ENCODE results near the gene FUT4.
A peak's percentile ranks its signal among the peaks of the same experiment; 100 is the strongest.
"Not testable (repeated sequence)": the region's sequence is repeated elsewhere in the genome, so short reads cannot be mapped to it uniquely, and the experiment has no call there.

The FUT4 gene

DNA sequence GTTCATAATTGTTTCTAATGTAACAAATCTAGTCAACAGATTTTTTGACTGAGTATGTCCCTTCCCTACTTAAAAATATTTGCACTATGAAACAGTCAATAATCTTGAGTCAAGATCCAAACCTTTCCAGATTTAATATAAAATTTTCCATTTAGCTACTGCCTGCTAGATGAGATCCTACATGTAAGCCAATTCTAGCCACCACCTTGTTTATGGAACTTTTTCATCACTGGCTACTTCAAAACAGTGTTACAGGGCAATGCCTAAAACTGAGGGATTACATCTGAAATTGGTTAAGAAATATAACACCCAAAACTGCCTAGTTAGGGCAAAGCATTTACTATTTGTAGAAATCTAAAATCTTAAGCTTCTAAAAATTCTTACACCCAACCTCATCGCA, 10.5 kb upstream of the FUT4 start:
- DNase-seq (ENCODE audit: low spot score): no peak

DNA sequence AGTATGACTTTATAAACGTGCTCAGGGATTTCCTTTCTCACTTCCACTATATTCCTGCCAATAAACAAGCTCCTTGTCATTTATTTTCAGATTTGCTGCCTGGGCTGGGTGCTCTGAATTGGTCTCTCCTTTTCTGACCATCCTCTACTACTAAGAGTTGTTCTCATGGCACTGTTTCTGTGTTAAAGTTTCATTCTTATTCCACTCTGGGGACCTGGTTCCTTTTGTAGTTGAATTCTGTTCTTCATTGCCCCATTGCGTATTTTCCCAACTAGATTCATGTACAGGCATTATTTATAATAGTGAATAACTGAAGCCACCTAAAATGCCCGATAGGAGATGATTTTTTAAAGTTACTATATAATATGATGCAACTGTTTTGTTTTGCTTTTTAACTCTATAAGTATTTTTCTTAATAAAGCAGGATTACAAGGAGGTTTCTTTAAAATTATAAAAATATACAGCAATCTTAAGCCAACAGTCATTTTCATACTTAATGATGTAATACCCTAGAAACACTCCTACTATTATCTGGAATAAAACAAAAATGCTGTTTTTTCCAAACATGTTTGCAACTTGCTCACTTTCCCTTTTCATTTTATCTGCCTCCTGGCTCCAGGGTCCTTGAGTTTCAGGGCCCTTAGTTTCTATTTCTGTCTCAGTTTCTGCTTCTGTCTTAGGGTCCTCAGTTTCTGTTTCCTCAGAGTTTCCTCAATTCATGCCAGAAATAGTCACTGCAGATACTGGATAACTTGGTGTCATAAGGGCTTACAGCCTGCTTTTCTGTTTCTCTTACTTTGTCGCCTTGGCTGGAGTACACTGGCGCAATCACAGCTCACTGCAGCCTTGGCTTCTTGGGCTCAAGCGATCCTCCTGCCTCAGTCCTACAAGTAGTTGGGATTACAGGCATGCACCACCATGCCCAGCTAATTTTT, 9.8 kb upstream of the FUT4 start:
- DNase-seq (ENCODE audit: low spot score): no peak

DNA sequence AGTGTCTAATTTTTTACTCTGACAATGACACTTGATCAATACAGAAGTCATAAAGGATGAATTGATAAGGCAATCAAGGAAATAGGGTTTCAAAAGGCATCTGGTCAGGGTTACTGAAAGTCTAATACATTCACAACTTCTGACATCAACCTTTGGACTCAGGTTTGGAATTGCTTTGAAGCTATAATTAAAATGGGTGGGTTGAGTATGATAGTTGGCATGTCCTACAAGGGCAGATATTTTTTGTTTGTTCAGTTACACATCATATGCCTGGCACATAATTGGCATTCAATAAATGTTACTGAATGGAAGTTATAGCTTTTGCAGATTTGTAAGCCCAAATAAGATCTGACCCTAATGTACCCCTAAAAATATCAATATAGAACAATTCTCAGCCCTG, 7.3 kb upstream of the FUT4 start:
- DNase-seq (ENCODE audit: low spot score): no peak

DNA sequence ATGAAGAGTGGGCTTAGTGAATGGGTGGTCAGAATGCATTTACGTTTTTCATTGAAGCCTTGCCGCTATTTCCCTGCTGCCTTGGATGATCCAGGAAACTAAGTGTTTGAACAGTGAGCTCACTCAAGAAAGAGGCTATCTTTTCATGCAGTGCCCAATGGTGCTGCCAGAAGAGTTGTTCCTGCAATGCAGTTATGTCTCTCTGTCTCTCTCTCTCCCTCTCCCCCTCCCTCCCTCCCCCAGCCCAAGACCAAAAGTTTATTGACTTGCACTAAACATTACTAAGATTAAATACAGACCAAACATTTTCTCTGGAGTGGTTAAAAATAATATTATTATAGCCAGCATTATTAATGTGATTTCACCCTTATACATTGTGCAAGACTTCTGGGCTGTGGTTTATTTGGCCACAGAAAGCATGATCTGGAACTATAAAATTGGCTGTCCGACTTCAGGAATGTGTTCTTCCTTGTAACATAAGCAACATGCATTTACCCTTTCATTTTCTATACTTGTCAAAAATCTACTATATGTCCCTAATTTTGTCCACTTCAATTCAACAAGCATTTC, 6.6 kb upstream of the FUT4 start:
- peak; percentile 27 for DNase-seq (ENCODE audit: low spot score)

DNA sequence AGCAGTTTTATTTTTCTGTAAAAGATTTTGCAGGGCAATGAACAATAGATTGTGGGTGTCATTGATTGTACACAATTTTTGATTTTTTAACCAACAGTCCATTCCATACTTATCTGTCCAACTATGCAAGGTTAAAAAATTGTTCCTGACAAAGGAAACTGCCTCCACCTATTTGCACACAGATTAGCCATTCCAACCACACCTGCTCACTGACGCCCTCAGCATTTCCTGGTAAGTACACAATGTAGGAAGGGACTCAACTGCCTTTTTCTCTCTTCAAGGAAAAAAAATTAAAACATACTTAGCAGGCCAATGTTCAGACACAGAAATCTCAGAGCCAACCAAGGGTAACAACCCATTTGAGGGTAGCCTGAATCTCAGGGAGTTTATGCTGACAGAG, 4.3 kb upstream of the FUT4 start:
- no peak for DNase-seq (ENCODE audit: low spot score)

DNA sequence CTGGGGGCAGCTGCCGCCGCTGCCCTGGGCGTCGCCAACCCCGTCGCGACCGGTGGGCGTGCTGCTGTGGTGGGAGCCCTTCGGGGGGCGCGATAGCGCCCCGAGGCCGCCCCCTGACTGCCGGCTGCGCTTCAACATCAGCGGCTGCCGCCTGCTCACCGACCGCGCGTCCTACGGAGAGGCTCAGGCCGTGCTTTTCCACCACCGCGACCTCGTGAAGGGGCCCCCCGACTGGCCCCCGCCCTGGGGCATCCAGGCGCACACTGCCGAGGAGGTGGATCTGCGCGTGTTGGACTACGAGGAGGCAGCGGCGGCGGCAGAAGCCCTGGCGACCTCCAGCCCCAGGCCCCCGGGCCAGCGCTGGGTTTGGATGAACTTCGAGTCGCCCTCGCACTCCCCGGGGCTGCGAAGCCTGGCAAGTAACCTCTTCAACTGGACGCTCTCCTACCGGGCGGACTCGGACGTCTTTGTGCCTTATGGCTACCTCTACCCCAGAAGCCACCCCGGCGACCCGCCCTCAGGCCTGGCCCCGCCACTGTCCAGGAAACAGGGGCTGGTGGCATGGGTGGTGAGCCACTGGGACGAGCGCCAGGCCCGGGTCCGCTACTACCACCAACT, 1.0 kb downstream of the FUT4 start:
- DNase-seq (ENCODE audit: low spot score): no peak

DNA sequence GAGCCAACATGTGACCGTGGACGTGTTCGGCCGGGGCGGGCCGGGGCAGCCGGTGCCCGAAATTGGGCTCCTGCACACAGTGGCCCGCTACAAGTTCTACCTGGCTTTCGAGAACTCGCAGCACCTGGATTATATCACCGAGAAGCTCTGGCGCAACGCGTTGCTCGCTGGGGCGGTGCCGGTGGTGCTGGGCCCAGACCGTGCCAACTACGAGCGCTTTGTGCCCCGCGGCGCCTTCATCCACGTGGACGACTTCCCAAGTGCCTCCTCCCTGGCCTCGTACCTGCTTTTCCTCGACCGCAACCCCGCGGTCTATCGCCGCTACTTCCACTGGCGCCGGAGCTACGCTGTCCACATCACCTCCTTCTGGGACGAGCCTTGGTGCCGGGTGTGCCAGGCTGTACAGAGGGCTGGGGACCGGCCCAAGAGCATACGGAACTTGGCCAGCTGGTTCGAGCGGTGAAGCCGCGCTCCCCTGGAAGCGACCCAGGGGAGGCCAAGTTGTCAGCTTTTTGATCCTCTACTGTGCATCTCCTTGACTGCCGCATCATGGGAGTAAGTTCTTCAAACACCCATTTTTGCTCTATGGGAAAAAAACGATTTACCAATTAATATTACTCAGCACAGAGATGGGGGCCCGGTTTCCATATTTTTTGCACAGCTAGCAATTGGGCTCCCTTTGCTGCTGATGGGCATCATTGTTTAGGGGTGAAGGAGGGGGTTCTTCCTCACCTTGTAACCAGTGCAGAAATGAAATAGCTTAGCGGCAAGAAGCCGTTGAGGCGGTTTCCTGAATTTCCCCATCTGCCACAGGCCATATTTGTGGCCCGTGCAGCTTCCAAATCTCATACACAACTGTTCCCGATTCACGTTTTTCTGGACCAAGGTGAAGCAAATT, 1.8 kb downstream of the FUT4 start:
- no peak for DNase-seq (ENCODE audit: low spot score)

DNA sequence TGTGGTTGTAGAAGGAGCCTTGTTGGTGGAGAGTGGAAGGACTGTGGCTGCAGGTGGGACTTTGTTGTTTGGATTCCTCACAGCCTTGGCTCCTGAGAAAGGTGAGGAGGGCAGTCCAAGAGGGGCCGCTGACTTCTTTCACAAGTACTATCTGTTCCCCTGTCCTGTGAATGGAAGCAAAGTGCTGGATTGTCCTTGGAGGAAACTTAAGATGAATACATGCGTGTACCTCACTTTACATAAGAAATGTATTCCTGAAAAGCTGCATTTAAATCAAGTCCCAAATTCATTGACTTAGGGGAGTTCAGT, 2.4 kb downstream of the FUT4 start:
- no peak for DNase-seq (ENCODE audit: low spot score)

DNA sequence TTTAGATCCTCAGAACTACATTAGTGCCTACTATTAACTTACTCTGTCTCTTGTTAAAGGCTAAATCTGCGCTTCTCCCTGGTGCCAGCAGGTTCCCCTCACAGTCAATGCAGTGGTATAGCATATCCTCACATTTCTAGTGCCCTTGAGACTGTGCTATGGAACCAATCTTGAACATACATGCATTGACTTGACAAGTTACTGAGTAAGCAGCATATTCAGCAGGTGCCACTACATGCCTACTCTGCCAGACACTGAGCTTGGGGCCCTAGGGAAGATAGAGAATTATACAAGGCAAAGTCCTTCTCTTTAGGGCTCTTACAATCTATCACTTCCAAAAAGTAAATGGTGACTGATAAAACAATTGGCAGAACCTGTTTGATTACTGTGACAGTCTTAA, 3.2 kb downstream of the FUT4 start:
- no peak for DNase-seq (ENCODE audit: low spot score)

DNA sequence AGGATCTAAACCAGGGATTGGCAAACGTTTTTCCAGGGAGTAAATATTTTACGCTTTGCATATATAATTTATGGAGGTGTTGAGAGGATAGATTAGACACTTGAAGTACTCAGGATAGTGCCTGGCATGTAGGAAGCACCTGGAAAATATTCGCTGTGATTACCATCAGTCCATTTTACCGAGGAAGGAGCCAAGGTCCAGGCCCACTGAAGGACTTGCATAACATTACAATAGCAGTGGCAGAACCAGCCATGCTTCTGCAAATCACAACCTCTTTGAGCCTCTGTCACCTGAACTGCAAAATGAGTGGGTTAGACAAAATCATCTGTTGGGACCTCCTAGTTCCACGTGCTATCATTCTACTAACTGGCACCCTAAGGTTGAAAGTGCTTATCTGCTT, 5.4 kb downstream of the FUT4 start:
- no peak for DNase-seq (ENCODE audit: low spot score)

DNA sequence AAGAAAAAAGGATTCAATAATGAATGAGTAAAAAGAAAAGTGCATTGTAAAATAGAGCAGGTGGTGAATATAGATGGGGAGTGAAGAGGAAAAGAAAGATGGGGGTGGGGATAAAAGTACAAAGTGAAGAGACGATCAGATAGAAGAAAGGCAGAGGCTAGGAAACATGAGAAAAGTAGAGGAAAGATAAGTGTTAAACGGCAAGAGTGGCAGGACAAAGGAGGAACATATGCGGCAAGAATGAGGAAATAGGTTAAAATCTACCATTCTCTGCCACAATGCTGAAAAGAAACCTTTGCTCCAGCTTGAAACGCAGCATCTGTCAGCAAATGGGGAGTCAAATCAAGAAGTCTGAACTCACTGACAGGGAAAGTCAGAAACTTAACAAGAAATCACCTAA, 6.8 kb downstream of the FUT4 start:
- DNase-seq (ENCODE audit: low spot score): no peak

DNA sequence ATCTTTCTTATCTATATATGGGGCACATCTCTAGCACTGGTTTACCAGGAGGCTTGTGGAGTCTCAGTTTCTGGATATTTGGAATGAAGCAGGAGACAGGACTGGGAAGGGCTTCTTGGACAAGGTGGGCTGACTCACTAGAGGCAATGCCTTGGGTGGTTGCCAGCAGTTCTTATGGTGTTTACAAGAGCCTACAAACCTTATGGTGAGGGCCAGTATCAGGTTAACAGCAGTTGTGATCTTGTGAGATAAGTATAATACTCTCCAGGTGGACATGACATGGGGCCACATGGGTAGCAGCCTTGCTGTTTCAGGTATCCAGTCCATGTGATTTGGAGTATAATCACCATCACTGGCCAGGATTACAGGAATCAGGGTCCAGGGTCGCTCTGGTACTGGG, 10.2 kb downstream of the FUT4 start:
- DNase-seq (ENCODE audit: low spot score): no peak

DNA sequence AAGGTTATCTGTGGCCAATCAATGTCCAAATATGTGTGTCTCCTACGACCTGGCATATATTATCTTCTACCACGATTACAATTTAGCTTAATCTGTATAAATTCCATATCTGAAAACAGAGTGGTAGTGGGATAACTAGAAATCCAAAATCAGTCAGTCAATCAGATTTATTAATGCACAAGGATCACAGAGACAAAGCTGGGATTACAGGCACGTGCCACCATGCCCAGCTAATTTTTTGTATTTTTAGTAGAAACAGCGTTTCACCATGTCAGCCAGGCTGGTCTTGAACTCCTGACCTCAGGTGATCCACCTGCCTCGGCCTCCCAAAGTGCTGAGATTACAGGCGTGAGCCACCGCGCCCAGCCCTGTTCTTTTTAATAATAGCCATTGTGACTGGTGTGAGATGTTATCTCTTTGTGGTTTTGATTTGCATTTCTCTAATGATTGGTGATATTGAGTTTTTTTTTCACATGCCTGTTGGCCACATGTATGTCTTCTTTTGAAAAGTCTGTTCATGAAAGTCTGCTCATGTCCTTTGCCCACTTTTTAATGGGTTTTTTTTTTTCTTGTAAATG, 12.1 kb downstream of the FUT4 start:
- not testable (repeated sequence) for DNase-seq (ENCODE audit: low spot score)

DNA sequence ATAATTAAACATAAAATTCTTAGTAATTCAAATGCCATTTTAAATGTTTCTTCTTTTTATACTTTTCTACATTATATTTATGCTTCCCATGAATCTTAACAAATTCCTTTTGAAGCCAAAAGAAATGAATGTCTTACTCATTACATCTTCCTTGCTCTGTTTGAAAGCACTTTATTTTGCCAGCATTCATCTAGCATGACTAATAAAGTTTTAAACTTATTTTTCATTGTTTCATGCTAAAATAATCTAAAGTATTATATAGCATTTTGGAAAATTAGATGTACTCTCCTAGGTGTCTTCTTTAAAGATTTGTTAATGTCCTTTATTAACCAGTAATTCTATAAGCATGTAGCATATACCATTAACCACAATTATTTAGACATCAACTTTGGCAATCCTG, 13.7 kb downstream of the FUT4 start:
- DNase-seq (ENCODE audit: low spot score): peak; percentile 37

DNA sequence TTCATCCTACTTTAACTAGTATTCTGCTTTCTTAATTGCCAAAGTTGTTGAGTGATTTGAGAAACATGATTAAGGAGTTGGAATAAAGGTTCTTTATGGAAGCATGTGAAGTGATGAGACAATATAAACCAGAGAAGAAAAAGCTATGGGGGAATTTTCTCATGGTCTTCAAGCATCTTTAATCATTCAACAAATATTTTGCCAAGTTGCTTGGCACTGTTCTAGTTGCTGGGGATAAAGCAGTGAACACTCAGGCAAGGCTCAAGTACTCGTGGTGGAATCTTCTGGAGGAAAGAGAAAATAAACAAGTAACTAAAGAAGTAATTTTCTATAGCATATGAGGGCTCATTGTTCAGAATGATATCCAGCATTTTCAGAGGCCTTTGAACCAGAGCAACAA, 14.3 kb downstream of the FUT4 start:
- peak; percentile 25 for DNase-seq (ENCODE audit: low spot score)

DNA sequence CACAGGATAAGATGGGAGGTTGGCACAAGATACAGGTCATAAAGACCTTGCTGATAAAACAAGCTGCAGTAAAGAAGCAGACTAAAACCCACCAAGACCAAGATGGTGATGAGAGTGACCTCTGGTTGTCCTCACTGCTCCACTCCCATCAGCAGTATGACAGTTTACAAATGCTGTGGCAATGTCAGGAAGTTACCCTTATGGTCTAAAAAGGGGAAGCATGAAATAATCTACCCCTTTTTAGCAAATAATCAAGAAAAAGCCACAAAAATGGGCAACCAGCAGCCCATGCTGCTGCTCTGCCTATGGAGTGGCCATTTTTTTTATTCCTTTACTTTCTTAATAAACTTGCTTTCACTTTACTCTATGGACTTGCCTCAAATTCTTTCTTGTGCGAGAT, 14.7 kb downstream of the FUT4 start:
- no peak for DNase-seq (ENCODE audit: low spot score)

DNA sequence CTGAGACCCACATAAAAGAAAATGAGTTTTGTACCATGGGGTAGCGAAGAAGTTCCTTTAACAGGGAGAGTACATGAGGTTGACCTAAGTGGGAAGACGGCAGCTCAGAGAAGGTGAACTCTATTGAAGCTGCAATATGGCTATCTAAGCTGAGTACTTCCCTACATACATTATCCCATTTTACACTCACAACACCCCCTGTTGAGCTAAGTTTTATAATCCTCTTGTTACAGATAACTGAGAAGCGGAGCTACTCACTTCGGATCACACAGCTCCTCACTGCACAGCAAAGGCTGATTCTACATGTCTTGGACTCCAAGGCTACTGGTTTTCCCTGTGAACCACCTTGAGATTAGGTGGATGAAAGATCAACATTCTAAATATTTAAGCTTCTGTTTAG, 15.2 kb downstream of the FUT4 start:
- DNase-seq (ENCODE audit: low spot score): no peak

DNA sequence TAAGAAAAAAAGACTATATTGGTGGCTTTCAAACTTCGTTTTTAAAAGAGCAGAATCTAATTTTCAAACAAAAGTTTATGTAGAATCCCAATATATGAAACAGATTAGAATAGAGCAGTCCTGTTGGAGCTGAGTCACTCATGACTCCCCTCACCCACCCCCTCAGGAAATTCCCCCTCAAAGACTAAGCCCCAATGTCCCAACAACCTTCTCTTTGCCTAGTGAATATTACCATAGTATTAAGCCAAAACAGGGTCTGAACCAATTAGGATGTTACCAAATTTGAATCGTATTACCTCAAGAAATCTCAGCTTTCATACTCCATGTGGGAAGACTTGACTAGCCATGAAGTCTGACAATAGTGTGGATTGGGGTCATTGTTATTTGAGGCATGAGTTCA, 15.6 kb downstream of the FUT4 start:
- DNase-seq (ENCODE audit: low spot score): no peak

DNA sequence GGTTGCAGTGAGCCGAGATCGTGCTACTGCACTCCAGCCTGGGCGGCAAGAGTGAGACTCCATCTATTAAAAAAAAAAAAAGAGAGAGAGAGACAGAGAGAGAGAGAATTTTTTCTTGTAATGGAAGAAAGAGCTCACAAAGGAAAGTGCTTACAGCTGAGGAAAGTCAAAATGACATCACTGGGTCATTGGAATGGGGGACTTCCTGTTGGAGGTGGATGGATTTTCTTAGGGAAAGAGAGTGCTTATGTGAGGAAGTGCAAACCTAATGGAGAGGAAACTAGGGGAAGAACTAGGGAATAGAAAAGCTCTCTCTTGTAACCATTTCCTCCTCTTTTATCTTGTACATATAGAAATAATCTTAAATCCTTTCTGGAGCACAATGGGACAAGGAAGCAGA, 17.1 kb downstream of the FUT4 start:
- DNase-seq (ENCODE audit: low spot score): no peak

DNA sequence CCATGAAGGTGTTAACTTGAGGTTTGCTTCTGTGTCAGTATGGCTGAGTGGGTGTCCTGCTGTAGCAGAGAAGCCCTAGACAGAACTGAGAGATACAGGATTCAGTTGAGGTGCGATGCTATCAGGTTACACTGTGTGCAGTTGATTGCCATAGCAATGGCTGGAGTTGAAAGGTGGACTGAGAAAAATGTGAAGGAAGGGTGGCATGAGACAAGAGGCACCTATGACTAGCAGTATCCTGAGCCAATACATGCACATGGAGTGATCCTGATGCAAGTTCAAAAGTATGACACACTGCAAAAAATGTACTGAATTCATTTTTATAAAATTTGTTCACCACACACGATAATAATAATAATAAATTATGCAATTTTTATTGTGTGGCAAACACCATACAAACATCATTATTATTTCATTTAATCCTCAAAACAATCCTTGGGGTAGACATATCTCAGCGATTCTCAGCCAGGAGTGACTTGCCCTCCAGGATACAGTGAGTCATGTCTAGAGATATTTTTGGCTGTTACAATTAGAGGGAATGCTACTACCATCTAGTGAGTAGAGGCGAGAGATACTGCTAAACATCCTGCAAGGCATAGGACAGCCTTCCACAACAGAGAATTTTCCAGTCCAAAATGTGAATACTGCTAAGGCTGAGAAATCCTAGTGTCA, 19.6 kb downstream of the FUT4 start:
- peak; percentile 92 for DNase-seq (ENCODE audit: low spot score)

DNA sequence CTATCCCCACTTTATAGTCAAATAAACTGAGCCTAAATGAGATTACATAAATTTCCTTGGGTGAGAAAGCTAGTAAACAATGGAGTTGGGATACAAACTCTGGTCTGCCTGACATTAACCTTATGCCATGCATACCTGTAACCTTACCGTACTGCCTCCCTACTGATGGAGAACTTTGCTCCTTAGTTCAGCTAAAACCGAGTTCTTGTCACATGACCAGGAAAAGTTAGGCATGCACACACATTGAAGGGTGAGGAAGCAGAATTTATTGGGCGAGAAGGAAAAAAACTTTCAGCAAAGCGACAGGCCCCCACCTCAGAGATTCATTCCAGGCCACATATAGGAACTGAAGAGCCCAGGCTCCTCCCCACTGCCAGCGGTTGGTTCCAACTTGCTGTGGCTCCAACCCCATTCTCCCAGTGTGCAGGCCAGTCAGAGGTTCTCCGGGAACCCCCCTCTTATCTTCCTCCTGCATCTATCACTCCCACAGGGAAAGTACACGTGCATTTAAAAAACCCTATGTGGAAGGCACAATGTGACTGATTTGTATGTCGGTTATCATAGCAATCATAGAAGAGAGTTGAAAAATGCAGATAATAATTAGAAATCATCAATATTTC, 20.2 kb downstream of the FUT4 start:
- DNase-seq (ENCODE audit: low spot score): no peak

Data from AG08395 (cell line).